ES-I3 (cell line): ENCODE data around the gene VWA8.
"Not testable (repeated sequence)": the region's sequence is repeated elsewhere in the genome, so short reads cannot be mapped to it uniquely, and the experiment has no call there.

ENCODE experiments used
- H3K36me3 ChIP-seq: 2 replicates; pipeline ENCODE4 v1.6.1; 2013; ENCODE audit warnings: mild to moderate bottlenecking, low read length, control low read depth, moderate library complexity; ENCODE audit not compliant: insufficient read depth
- H3K4me1 ChIP-seq: 2 replicates; pipeline ENCODE4 v1.6.1; 2013; ENCODE audit warnings: mild to moderate bottlenecking, control low read depth, low read length; ENCODE audit not compliant: insufficient read depth
- H3K9ac ChIP-seq: 2 replicates; pipeline ENCODE4 v1.6.1; 2013; ENCODE audit warnings: low read depth, mild to moderate bottlenecking, low read length, moderate library complexity
- H3K9me3 ChIP-seq: 2 replicates; pipeline ENCODE4 v1.6.1; 2013; ENCODE audit warnings: mild to moderate bottlenecking, low read length, moderate library complexity; ENCODE audit not compliant: control insufficient read depth, insufficient read depth

Gene VWA8

DNA sequence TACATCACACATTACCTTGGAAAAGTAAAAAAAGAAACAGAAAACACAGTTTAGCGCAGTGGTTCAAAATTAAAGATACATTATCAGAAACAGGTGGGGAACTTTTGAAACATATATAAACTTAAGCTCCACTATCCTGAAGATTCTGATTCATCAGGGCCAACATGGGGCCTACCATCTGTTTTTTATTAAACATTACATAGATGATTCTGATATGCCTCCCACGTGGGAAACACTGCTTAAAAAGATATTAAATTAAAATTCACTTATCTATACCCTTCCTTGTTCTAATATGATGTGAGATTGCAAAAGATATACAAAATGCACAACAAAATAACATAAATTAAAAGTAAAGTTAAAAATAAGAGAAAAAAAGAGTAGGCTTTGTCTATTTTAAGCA, 125.0 kb downstream of the VWA8 start:
- no peaks in the 10 kb centered on the region for H3K4me1 ChIP-seq
- no peaks in the 10 kb centered on the region for H3K36me3 ChIP-seq
- H3K9ac ChIP-seq = no peak overlapping the region
- no peaks in the 10 kb centered on the region for H3K9me3 ChIP-seq

DNA sequence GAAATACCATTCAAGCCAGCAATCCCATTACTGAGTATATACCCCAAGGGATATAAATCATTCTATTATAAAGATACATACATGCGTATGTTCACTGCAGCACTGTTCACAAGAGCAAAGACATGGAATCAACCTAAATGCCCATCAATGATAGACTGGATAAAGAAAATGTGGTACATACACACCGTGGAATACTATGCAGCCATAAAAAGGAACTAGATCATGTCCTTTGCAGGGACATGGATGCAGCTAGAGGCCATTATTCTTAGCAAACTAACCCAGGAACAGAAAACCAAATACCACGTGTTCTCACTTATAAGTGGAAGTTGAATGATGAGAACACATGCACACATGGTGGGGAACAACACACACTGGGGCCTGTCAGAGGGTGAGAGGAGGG, 126.2 kb downstream of the VWA8 start:
- H3K4me1 ChIP-seq, H3K36me3 ChIP-seq, H3K9me3 ChIP-seq, H3K9ac ChIP-seq: not testable (repeated sequence)

DNA sequence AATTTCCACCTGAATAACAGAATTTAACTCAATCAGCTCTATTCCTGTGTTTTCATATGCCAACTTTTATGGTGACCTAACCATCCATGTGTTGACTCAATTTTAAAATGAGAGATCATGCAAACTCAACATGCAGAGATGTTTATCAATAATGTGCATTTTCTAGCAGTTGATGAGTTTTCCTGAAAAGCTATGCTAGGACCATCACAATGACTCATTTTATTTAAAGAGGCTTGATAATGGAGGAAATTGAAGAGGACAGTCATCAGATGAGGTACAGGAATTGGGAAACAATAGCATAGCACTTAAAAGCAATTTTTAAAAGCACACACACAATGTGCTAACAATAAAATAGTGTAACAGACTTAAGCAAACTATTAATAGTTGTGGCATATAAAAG, 127.1 kb downstream of the VWA8 start:
- Histone ChIP-seq H3K9me3 (no peaks in the 10 kb centered on the region), H3K36me3 (no peaks in the 10 kb centered on the region), H3K4me1 (no peaks in the 10 kb centered on the region), H3K9ac (no peak overlapping the region)

DNA sequence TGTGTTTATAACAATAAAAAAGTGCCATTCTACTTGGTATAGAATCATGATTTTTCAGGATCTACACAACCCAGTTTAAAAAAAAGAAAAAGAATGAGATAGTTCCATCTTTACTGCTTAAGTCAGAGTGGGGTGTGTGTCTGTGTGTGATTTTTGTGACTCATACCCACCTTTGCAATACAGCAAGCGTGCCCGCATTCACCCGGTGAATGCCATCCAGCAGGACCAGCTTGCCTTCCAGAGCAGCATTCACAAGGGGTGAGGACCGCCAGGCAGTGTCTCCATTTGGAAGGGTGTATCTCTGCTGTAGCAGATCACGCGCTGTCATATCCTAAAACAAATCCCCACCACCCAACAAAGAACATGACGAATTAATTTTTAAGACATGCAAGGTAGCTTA, 127.7 kb downstream of the VWA8 start:
- Histone ChIP-seq H3K9ac (no peak overlapping the region), H3K36me3 (no peaks in the 10 kb centered on the region), H3K9me3 (no peaks in the 10 kb centered on the region), H3K4me1 (no peaks in the 10 kb centered on the region)

DNA sequence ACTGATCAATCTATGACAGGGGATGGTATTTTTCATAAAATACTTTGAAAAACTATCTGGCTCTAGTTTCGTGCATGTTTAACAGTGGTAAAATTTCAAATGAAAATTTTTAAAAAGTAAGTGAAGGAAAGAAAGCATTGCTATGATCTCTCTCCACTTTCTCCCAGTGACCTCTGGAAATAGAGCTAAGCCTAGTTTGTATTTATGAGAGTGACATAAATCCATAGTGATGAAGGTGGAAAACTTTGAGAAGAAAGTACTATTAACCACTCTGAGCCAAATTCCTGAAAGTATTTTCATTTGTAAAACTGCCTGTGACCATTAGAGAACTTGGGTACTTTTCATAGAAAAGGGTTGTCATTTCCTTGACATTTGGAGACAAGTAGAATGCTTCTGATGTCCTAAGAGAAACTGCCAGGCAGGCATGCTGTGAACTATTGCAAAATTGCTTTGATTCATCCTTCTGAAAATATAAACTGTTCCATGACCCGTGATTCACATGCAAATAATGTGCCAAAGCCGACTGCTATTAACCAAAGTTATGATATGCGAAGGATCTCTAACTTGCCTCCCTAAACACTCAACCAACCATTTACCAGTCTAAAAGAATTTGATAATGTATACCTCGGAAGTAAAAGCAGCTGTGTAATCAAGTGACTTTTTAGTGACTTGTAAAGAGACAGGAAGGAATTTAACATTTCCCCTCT, 133.2 kb downstream of the VWA8 start:
- H3K9me3 ChIP-seq = no peaks in the 10 kb centered on the region
- no peaks in the 10 kb centered on the region for H3K36me3 ChIP-seq
- H3K4me1 ChIP-seq = no peaks in the 10 kb centered on the region
- H3K9ac ChIP-seq = no peak overlapping the region

DNA sequence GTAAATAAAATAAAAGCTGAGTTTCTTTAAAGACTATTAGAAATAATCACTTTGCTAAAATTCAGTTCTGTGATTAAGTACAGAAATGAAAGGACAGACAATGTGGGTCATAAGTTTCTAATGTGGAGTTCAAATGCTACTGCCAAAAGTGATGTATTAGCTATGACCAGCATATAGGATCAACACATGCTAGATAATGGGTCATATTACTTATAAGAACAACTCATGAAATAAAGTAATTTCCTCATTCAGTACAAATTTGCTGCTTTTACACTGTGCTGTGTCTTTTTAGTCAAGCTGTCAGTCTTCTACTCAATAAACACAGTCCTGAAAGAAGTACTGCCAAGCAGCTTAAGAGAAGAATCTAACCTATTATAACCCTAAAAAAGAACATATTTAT, 135.2 kb downstream of the VWA8 start:
- Histone ChIP-seq H3K9ac (no peak overlapping the region), H3K4me1 (0 out of 2 replicates have a peak, but pooled peaks cover 4% of the 10 kb centered on the region), H3K9me3 (no peaks in the 10 kb centered on the region), H3K36me3 (no peaks in the 10 kb centered on the region; the same call in 1 of the 2 replicates)

DNA sequence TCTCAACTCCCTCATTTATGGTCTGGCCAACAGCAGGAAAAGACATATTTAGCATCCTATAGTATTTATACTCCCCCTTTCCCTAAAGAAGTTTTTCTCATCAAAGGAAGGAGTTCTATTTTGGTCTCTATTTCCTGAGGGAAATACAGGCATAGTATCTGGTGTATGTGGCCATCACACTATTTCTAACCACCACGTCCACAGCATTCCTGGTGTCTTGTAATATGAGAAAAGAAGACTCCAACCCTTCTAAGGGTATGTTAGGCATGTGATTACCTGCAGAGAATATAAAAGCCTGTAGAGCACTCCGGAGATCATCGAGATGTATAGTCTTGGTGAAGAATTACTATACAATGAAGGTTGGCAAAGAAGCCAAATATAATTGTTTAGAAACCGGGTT, 137.4 kb downstream of the VWA8 start:
- Histone ChIP-seq H3K9me3 (no peaks in the 10 kb centered on the region), H3K4me1 (0 out of 2 replicates have a peak, but pooled peaks cover 4% of the 10 kb centered on the region), H3K36me3 (no peaks in the 10 kb centered on the region; the same call in 1 of the 2 replicates)

DNA sequence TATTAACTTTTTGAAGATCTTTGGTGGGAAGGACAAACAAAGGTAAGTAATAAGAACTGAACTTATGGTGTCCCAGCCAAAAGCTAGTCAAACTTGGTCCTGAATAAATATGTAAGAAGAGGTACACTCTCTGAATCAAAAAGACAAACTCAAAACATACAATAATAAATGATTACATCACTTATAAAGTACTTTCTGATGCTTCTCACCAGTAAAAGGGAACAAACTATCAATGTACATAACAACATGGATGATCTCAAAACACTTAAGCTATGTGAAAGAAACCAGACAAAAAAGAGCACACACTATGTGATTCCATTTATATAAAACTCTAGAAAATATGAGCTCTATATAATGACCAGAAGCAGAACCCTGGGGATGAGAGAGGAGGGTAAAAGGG, 138.3 kb downstream of the VWA8 start:
- Histone ChIP-seq H3K9ac (no peak overlapping the region), H3K9me3 (no peaks in the 10 kb centered on the region), H3K4me1 (0 out of 2 replicates have a peak, but pooled peaks cover 4% of the 10 kb centered on the region), H3K36me3 (no peaks in the 10 kb centered on the region; the same call in 1 of the 2 replicates)

More for the DNA sequence above, 137.4 kb downstream of the VWA8 start:
- H3K9ac ChIP-seq = no peak overlapping the region

DNA sequence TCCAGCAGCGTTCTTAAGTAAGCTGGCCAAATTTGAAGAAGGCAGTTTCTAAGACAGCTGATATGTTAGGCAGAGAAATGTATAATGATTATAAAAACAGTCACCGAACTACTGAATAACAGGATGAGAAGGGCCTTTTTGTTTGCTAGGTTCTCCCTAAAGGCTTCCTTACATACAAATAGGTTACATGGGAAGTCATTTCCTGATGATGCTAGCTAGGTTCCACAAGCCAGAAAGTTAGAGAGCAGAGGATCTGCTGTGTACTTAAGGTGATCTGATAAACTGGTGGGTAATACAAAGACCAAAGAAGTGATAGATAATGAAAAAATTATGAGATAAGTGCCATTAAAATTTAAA, 139.7 kb downstream of the VWA8 start:
- no peak overlapping the region for H3K9ac ChIP-seq
- no peaks in the 10 kb centered on the region for H3K9me3 ChIP-seq
- 0 out of 2 replicates have a peak, but pooled peaks cover 4% of the 10 kb centered on the region for H3K4me1 ChIP-seq
- peaks cover under 1% of the 10 kb centered on the region for H3K36me3 ChIP-seq

DNA sequence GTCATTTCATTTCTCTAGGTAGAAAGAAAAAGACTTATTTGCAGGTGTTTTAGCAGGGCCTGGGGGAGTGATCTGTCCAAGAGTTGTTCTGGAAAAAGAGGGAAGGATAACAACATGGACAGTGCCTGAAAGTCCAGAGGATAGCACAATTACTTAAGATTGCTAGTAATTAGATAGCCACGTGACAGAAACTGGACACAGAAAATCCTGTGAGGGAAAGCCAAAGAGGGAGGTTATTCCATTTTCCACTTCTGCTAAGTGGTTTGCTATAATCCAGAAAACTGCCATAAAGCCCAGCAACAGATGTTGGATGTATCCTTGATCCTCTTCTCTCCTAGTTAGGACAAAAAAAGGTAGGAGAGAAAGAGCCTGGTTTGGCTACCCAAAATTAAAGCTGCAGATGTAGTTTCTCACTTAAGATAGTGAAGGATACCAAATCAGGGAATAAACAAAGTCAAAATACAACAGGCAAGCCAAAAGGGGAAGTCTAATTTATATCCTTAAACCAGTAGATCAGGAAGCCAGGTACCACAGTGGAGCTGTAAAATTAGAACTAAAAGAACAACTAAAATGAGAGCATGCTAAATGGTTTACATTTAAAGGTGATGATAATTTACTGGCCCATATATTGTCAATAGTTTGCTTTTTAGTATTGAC, 140.2 kb downstream of the VWA8 start:
- Histone ChIP-seq H3K36me3 (peaks cover 3% of the 10 kb centered on the region), H3K9me3 (no peaks in the 10 kb centered on the region), H3K9ac (no peak overlapping the region), H3K4me1 (0 out of 2 replicates have a peak, but pooled peaks cover 4% of the 10 kb centered on the region)

DNA sequence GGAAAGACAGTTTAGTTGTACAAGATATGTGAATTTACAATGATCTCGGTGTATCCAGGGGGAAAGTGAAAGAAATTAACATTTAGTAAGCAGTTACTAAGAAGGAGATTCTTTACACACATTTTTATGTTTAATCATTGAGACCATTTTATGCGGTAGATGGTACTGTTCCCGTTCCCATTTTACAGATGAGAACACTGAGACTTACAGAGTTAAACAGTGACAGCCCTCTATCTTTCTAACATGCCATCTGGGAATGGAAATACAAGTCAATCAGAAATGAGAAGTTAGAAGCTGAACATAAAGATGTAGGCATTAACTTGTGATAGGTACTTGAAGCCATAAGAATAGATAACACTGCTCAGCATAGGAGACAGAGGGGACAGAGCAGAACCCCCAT, 144.9 kb downstream of the VWA8 start:
- no peak overlapping the region for H3K9ac ChIP-seq
- no peaks in the 10 kb centered on the region for H3K9me3 ChIP-seq
- H3K4me1 ChIP-seq = 0 out of 2 replicates have a peak, but pooled peaks cover 2% of the 10 kb centered on the region
- peaks cover 3% of the 10 kb centered on the region for H3K36me3 ChIP-seq

DNA sequence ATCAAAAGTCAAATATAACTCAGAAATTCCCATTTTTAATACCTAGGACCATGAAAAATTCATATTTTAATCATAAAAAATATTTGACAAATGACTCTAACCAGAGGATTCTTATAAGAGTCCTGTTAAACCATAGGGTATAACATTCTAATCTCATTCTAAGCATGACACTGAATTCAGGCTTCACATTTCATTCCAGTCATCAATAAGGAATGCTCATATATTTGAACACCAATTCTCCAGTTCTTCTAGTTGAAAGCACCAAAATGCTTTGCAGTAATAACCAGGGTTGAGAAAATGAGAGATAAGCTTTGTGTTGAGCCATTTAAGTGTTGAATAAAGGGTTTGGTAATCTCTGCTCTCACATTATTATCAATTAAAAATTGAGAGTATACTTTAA, 147.5 kb downstream of the VWA8 start:
- no peak overlapping the region for H3K9ac ChIP-seq
- no peaks in the 10 kb centered on the region for H3K4me1 ChIP-seq
- H3K9me3 ChIP-seq = no peaks in the 10 kb centered on the region
- H3K36me3 ChIP-seq = peaks cover 3% of the 10 kb centered on the region; the same call in 1 of the 2 replicates

DNA sequence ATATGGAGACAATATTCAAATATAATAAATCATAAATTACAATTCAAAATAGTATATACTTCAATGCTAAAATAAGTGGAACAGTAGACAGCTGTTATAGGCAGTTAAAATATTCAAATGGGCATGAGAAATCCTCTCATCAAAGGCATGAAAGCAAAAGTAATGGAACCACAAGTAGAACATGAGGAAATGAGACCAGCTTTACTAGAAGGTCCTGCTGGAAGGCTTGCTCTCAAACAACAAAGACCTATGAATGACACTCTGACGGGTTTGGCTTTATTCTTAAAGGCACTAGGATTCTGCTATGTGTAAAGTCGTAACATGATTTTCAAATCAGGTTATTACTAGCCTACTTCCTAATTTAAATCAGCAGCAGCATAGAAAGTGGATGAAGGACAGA, 148.1 kb downstream of the VWA8 start:
- no peaks in the 10 kb centered on the region for H3K4me1 ChIP-seq
- H3K9ac ChIP-seq = no peak overlapping the region
- no peaks in the 10 kb centered on the region for H3K9me3 ChIP-seq
- peaks cover 3% of the 10 kb centered on the region; the same call in 1 of the 2 replicates for H3K36me3 ChIP-seq

DNA sequence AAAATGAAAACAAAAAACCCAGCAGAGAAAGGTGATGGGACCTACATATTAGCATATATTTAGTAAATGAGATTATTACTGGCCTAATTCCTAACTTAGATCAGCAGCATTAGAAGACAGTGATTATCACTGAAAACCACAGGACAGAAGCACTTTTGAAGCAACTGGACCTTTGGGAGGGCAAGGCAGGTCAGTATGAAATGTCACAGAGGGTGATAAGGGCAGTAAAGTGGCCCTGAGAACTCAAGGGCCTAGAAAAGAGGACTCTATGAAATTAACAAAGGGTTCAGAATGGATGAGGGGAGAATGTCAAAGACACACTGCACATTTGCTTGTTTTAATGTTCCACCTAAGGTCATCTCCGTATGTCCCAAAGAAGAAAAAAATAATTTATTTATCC, 148.7 kb downstream of the VWA8 start:
- no peaks in the 10 kb centered on the region for H3K9me3 ChIP-seq
- H3K36me3 ChIP-seq = peaks cover 6% of the 10 kb centered on the region; the same call in 1 of the 2 replicates
- no peaks in the 10 kb centered on the region for H3K4me1 ChIP-seq
- no peak overlapping the region for H3K9ac ChIP-seq

DNA sequence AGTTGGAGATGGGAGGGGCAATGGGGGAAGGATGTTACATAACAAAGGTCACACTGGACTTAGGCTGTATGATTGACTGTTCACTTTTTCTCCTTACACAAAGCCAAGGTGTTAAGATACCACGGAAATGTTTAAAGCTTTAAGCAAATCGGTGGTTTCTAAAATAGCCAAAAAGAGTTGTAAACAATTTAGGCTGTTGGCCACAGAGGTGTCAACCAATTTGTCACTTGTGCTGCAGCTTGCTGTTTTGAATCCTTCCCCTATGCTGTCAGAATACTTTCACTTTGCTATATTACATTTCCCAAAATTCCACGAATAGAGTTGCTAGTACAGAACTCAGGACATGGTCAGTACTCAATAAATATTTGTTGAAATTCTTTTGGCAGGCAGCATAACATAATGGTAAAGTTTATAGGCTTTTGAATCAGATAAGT, 149.3 kb downstream of the VWA8 start:
- no peak overlapping the region for H3K9ac ChIP-seq
- H3K9me3 ChIP-seq = no peaks in the 10 kb centered on the region
- no peaks in the 10 kb centered on the region for H3K4me1 ChIP-seq

More for the DNA sequence above, 149.3 kb downstream of the VWA8 start:
- peaks cover 6% of the 10 kb centered on the region; the same call in 1 of the 2 replicates for H3K36me3 ChIP-seq
